Neural cell (in vitro differentiated cells): Measurements from ENCODE around the gene DPF1.

Source experiments
- CTCF ChIP-seq: fragments of 450-650 bp; IDR thresholded peaks from 2 replicates; pipeline ENCODE4 v1.5.1; 2014; ENCODE audit warnings: antibody characterized with exemption, mild to moderate bottlenecking, moderate library complexity; ENCODE audit not compliant: poor library complexity, severe bottlenecking
- EP300 ChIP-seq: fragments of 450-650 bp; conservative IDR thresholded peaks from 2 replicates; pipeline ENCODE4 v1.6.1; 2014; ENCODE audit warnings: antibody characterized with exemption, mild to moderate bottlenecking, moderate library complexity; ENCODE audit not compliant: poor library complexity, severe bottlenecking
- EZH2 ChIP-seq: fragments of 200-600, 300-800 bp; shearing (Covaris generic), sonication (generic); IDR thresholded peaks from 2 replicates; pipeline ENCODE4 v1.6.1; 2014; ENCODE audit warnings: antibody characterized with exemption, low read length, borderline replicate concordance, mild to moderate bottlenecking; ENCODE audit not compliant: insufficient read depth, poor library complexity, severe bottlenecking
- MXI1 ChIP-seq: fragments of 450-650 bp; conservative IDR thresholded peaks from 2 replicates; pipeline ENCODE4 v1.6.1; 2014; ENCODE audit warnings: antibody characterized with exemption, mild to moderate bottlenecking; ENCODE audit not compliant: poor library complexity, severe bottlenecking
- REST ChIP-seq: IDR thresholded peaks from 2 replicates; pipeline ENCODE4 v1.6.1; 2012; ENCODE audit warnings: borderline replicate concordance
- TAF1 ChIP-seq: IDR thresholded peaks from 2 replicates; pipeline ENCODE4 v1.6.1; 2012; ENCODE audit warnings: low read depth

GRCh38 chr19:38172001-38172400 is 52.0 kb downstream of the DPF1 start:
- TF ChIP-seq MXI1 (no peak), TAF1 (no peak), CTCF (no peak), EZH2 (no peak), REST (no peak), EP300 (no peak)
